HEK293 (cell line): ENCODE data around the gene CNPPD1.

Experiments
- CTCF ChIP-seq: fragments of 450-650 bp; formaldehyde crosslinking; IDR thresholded peaks from 2 replicates; pipeline ENCODE4 v1.5.1; 2016; ENCODE audit warnings: missing biosample characterization, missing genetic modification characterization
- ELK4 ChIP-seq: IDR thresholded peaks from 2 replicates; pipeline ENCODE4 v1.6.1; 2011; ENCODE audit warnings: mild to moderate bottlenecking, low read depth, low read length, borderline replicate concordance
- ZNF112 ChIP-seq: fragments of 450-650 bp; formaldehyde crosslinking; IDR thresholded peaks from 2 replicates; pipeline ENCODE4 v1.5.0; 2017; ENCODE audit warnings: missing biosample characterization, missing genetic modification characterization
- ZNF138 ChIP-seq: fragments of 450-650 bp; formaldehyde crosslinking; IDR thresholded peaks from 2 replicates; pipeline ENCODE4 v1.5.1; 2016; ENCODE audit warnings: missing biosample characterization, missing genetic modification characterization, borderline replicate concordance
- ZNF211 ChIP-seq: fragments of 450-650 bp; formaldehyde crosslinking; IDR thresholded peaks from 2 replicates; pipeline ENCODE4 v1.5.1; 2016; ENCODE audit warnings: low read depth, missing biosample characterization, missing genetic modification characterization
- ZNF391 ChIP-seq: fragments of 450-650 bp; formaldehyde crosslinking; IDR thresholded peaks from 2 replicates; pipeline ENCODE4 v1.5.1; 2016; ENCODE audit warnings: low read depth, missing biosample characterization, missing genetic modification characterization, borderline replicate concordance
- ZNF501 ChIP-seq: fragments of 450-650 bp; formaldehyde crosslinking; IDR thresholded peaks from 2 replicates; pipeline ENCODE4 v1.5.1; 2016; ENCODE audit warnings: missing biosample characterization, missing genetic modification characterization
- ZNF585B ChIP-seq: fragments of 450-650 bp; formaldehyde crosslinking; IDR thresholded peaks from 2 replicates; pipeline ENCODE4 v1.5.1; 2016; ENCODE audit warnings: missing biosample characterization, missing genetic modification characterization

DNA sequence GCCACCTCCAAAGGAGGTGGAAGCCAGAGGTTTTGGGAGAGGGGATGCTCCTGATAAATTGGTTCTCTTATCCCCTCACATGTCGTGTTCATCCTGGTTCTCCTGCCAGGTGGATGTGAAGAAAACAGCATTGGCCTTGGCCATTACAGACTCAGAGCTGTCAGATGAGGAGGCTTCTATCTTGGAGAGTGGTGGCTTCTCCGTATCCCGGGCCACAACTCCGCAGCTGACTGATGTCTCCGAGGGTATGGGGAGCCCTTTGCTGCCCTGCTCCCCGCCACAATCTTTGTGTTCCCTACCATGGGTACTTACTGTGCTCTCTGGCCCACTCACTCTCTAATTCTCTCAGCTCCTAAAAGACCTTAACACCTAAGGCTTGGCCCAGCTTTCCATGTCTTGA, 4.8 kb upstream of the CNPPD1 start:
- no peak for TF ChIP-seq ELK4
- no peak for TF ChIP-seq CTCF (tag by site-specific recombination)
- TF ChIP-seq ZNF138 (tag by site-specific recombination): no peak
- TF ChIP-seq ZNF391 (tag by site-specific recombination): no peak
- no peak for TF ChIP-seq ZNF112
- TF ChIP-seq ZNF211 (tag by site-specific recombination): no peak
- TF ChIP-seq ZNF501 (tag by site-specific recombination): no peak
- no peak for TF ChIP-seq ZNF585B
